Left cardiac atrium (tissue), 4 donors: ENCODE results near the gene ZFAND4. TPM values are rescaled to one million over a fixed set of nuclear protein-coding genes. Genes with fewer than 3 reads are reported as not detected.

Experiments
- ATAC-seq, 2 donors: fragments of 200-7000 bp; cut with Tn5 transposase; one replicate each; pipeline ENCODE4 v1.9.1; 2020; ENCODE audit warnings: mild to moderate bottlenecking in 2 of 2, moderate library complexity in 2 of 2
- DNase-seq: peaks from one replicate; pipeline ENCODE4 v3.0.0-alpha.2; 2020
- intact Hi-C, 2 donors: fragments of 100-400 bp; cut with DNase I; formaldehyde crosslinking; loops; one replicate each; pipeline versions ENCODE4 v1.14.1 to v1.15.1; 2022 to 2023
- total RNA-seq, 2 donors: library from RNA; stranded (reverse); fragmentation: NEBNext Ultra II Directional; extraction: Animal tissue kit (Norgen Biotek cat#: 25700); gene quantifications; one replicate each; pipeline ENCODE4 v1.2.1, GENCODE V29; 2021
- donor health status: DM: no; HTN: yes; CAD: no.
- donor health status: DM: no; HTN: yes; CAD: no; lungs with severe emphysema.
- donor health status: DM: yes; HTN: yes; CAD: no.
- donor health status: Dilated cardiomyopathy.

ZFAND4 gene
- total RNA-seq, 2 donors from 2014 or later = 14.0 to 15.0 TPM

- DNase-seq (no peak), ATAC-seq (no peak)
- intact Hi-C loops = loop anchor here in 1 of 2 donors (10.0 kb wide), 1 partner anchor 78 kb away; the partner anchor contains the start of gene ZFAND4
Observed at GRCh38 chr10:45596526-45596925, 76.0 kb downstream of the ZFAND4 start.

GRCh38 chr10:45594276-45595157, 78.1 kb downstream of the ZFAND4 start:
- DNase-seq (peak; percentile 93), ATAC-seq (peak; percentile 99)
- intact Hi-C loops = loop anchor here in 1 of 2 donors (5.0 to 10.0 kb wide), 2 partner anchors 80 to 122 kb away; partner anchors contain the start of gene ZFAND4

- intact Hi-C loops = loop anchor here in 1 of 2 donors (5.0 to 10.0 kb wide), 2 partner anchors 81 to 122 kb away; partner anchors contain the start of gene ZFAND4
- ATAC-seq (no peak), DNase-seq (no peak)
Observed at GRCh38 chr10:45593938-45594275, 78.7 kb downstream of the ZFAND4 start.

- intact Hi-C loops = loop anchor here in 1 of 2 donors (5.0 to 10.0 kb wide), 2 partner anchors 82 to 121 kb away; partner anchors contain the start of gene ZFAND4
- DNase-seq = no peak
- no peak for ATAC-seq
Observed at GRCh38 chr10:45592926-45593325, 79.6 kb downstream of the ZFAND4 start.

- intact Hi-C loops = loop anchor here in 1 of 2 donors (5.0 to 10.0 kb wide), 2 partner anchors 82 to 120 kb away; partner anchors contain the start of gene ZFAND4
- ATAC-seq = no peak
- DNase-seq = no peak
Observed at GRCh38 chr10:45592432-45592831, 80.1 kb downstream of the ZFAND4 start.

- intact Hi-C loops = loop anchor here in 1 of 2 donors (5.0 to 10.0 kb wide), 2 partner anchors 84 to 119 kb away; partner anchors contain the start of gene ZFAND4
- ATAC-seq (no peak), DNase-seq (no peak)
Observed at GRCh38 chr10:45591280-45591679, 81.3 kb downstream of the ZFAND4 start.

- ATAC-seq = no peak
- DNase-seq = no peak
- intact Hi-C loops = loop anchor here in 1 of 2 donors (5.0 to 10.0 kb wide), 2 partner anchors 85 to 118 kb away; partner anchors contain the start of gene ZFAND4
Observed at GRCh38 chr10:45589868-45590267, 82.7 kb downstream of the ZFAND4 start.

- intact Hi-C loops = no loop called here
- ATAC-seq = no peak
- no peak for DNase-seq
Observed at GRCh38 chr10:45589009-45589408, 83.6 kb downstream of the ZFAND4 start.

- DNase-seq (no peak), ATAC-seq (no peak)
- intact Hi-C loops = no loop called here
Observed at GRCh38 chr10:45586028-45586824, 86.3 kb downstream of the ZFAND4 start.

- intact Hi-C loops = no loop called here
- no peak for ATAC-seq
- no peak for DNase-seq
Observed at GRCh38 chr10:45585131-45585530, 87.4 kb downstream of the ZFAND4 start.

- ATAC-seq = no peak
- intact Hi-C loops = no loop called here
- no peak for DNase-seq
Observed at GRCh38 chr10:45582386-45582781, 90.2 kb downstream of the ZFAND4 start.

GRCh38 chr10:45581582-45582385, 90.8 kb downstream of the ZFAND4 start:
- no peak for DNase-seq
- intact Hi-C loops = no loop called here
- ATAC-seq = peak in 1 of 2 donors; percentile 34

- intact Hi-C loops = no loop called here
- DNase-seq (no peak), ATAC-seq (peak in 1 of 2 donors; percentile 19)
Observed at GRCh38 chr10:45581216-45581549, 91.4 kb downstream of the ZFAND4 start.

GRCh38 chr10:45580371-45581215, 92.0 kb downstream of the ZFAND4 start:
- no peak for ATAC-seq
- DNase-seq = no peak
- intact Hi-C loops = no loop called here

- DNase-seq = no peak
- no peak for ATAC-seq
- intact Hi-C loops = no loop called here
Observed at GRCh38 chr10:45578384-45578971, 94.1 kb downstream of the ZFAND4 start.

GRCh38 chr10:45575966-45576597, 96.5 kb downstream of the ZFAND4 start:
- DNase-seq (no peak), ATAC-seq (no peak)
- intact Hi-C loops = no loop called here
